GM21526 (cell line): ENCODE measurements around the gene CPB2.

Experiments
- ATAC-seq: cut with Tn5 transposase; IDR thresholded peaks from one replicate; pipeline ENCODE4 v1.9.1; 2021; ENCODE audit warnings: moderate library complexity; ENCODE audit not compliant: unreplicated experiment, low FRiP score

Gene CPB2

GRCh38 chr13:46104868-46105267, at the start of gene CPB2:
Gene CPB2 (minus strand): TSS chr13:46105033. CDS start chr13:46105009, 24 bp downstream.
- no peak for ATAC-seq

GRCh38 chr13:46154136-46154801, 49.4 kb upstream of the CPB2 start:
- no peak for ATAC-seq

- no peak for ATAC-seq
These were observed 47.9 kb upstream of the CPB2 start for GRCh38 chr13:46152627-46153328.

- no peak for ATAC-seq
These were observed 45.4 kb upstream of the CPB2 start for GRCh38 chr13:46150134-46150693.

GRCh38 chr13:46149272-46150133, 44.7 kb upstream of the CPB2 start:
- no peak for ATAC-seq

- ATAC-seq, result no peak
These were observed 42.1 kb upstream of the CPB2 start for GRCh38 chr13:46146898-46147297.

- ATAC-seq, result no peak
These were observed 41.1 kb upstream of the CPB2 start for GRCh38 chr13:46145950-46146349.

GRCh38 chr13:46145135-46145534, 40.3 kb upstream of the CPB2 start:
- ATAC-seq, result no peak

- no peak for ATAC-seq
These were observed 38.4 kb upstream of the CPB2 start for GRCh38 chr13:46143184-46143701.

- ATAC-seq, result no peak
These were observed 37.9 kb upstream of the CPB2 start for GRCh38 chr13:46142776-46143175.

- ATAC-seq, result no peak
These were observed 35.2 kb upstream of the CPB2 start for GRCh38 chr13:46140044-46140443.

GRCh38 chr13:46137627-46138317, 32.9 kb upstream of the CPB2 start:
- no peak for ATAC-seq

- no peak for ATAC-seq
These were observed 31.9 kb upstream of the CPB2 start for GRCh38 chr13:46136688-46137087.

GRCh38 chr13:46134961-46135522, 30.2 kb upstream of the CPB2 start:
- no peak for ATAC-seq

GRCh38 chr13:46134494-46134893, 29.7 kb upstream of the CPB2 start:
- ATAC-seq, result no peak

GRCh38 chr13:46132109-46132508, 27.3 kb upstream of the CPB2 start:
- no peak for ATAC-seq

GRCh38 chr13:46131705-46132104, 26.9 kb upstream of the CPB2 start:
- ATAC-seq, result no peak

GRCh38 chr13:46129955-46130618, 25.3 kb upstream of the CPB2 start:
- ATAC-seq, result no peak

- ATAC-seq, result no peak
These were observed 24.3 kb upstream of the CPB2 start for GRCh38 chr13:46129124-46129523.
